Upper lobe of left lung (tissue), 6 donors: Measurements from ENCODE around the gene SOHLH2. TPM values are rescaled to one million over a fixed set of nuclear protein-coding genes. Genes with fewer than 3 reads are reported as not detected.

ENCODE experiments used
- ATAC-seq, 2 donors: fragments of 200-7000 bp; cut with Tn5 transposase; one replicate each; pipeline ENCODE4 v1.9.1; 2022; ENCODE audit warnings: mild to moderate bottlenecking in 2 of 2, moderate library complexity in 2 of 2; ENCODE audit not compliant: low FRiP score in 2 of 2
- DNase-seq, 2 donors: peaks; one replicate each; pipeline ENCODE4 v3.0.0-alpha.2; 2019 to 2020
- H3K27ac ChIP-seq, 4 donors: fragments of 200-600 bp; sonication (generic); one replicate each; pipeline ENCODE4 v1.5.1; 2016 to 2019
- H3K27me3 ChIP-seq, 4 donors: fragments of 200-600 bp; sonication (generic); one replicate each; pipeline ENCODE4 v1.5.1; 2017 to 2019
- H3K36me3 ChIP-seq, 4 donors: fragments of 200-600 bp; sonication (generic); one replicate each; pipeline ENCODE4 v1.5.1; 2016 to 2019
- H3K4me1 ChIP-seq, 4 donors: fragments of 200-600 bp; sonication (generic); one replicate each; pipeline ENCODE4 v1.5.1; 2018 to 2019
- H3K4me3 ChIP-seq, 4 donors: fragments of 200-600 bp; sonication (generic); one replicate each; pipeline ENCODE4 v1.5.1; 2017 to 2019; ENCODE audit warnings: mild to moderate bottlenecking in 2 of 4, moderate library complexity in 1 of 4
- H3K9me3 ChIP-seq, 4 donors: fragments of 200-600 bp; sonication (generic); one replicate each; pipeline ENCODE4 v1.5.1; 2018 to 2019
- CTCF ChIP-seq, 6 experiments: fragments of 450-650 bp in 4 of 6; fragments of 200-600 bp in 2 of 6; sonication (generic) in 2 of 6; IDR thresholded peaks; one replicate each; pipeline ENCODE4 v1.5.1; 2016 to 2019; ENCODE audit warnings: antibody characterized with exemption in 6 of 6
- EP300 ChIP-seq, 4 donors: sonication (generic); formaldehyde crosslinking; IDR thresholded peaks; one replicate each; pipeline ENCODE4 v1.5.1; 2017; ENCODE audit warnings: antibody characterized with exemption in 4 of 4, control low read depth in 2 of 4
- POLR2A ChIP-seq, 4 donors: fragments of 450-650 bp; IDR thresholded peaks; one replicate each; pipeline ENCODE4 v1.5.1; 2016 to 2017; ENCODE audit warnings: antibody characterized with exemption in 4 of 4, mild to moderate bottlenecking in 2 of 4
- POLR2AphosphoS5 ChIP-seq, 2 donors: sonication (generic); formaldehyde crosslinking; IDR thresholded peaks; one replicate each; pipeline ENCODE4 v1.5.1; 2017; ENCODE audit warnings: antibody characterized with exemption in 2 of 2
- WGBS, 2 donors: methylation state at CpG; one replicate each; pipeline ENCODE4 v1.1.5; 2017 to 2018; 5-methylcytosine and 5-hydroxymethylcytosine counted together
- total RNA-seq, 6 donors: library from RNA; depleted of rRNA in 4 of 6; stranded (reverse); fragments of >200 nt in 4 of 6; gene quantifications; one replicate each; pipeline versions ENCODE4 v1.1.0 to v1.2.1, GENCODE V29; 2016 to 2021
- donor health status: DM: no; HTN: no; CAD: no; lungs with moderate emphysema.
- donor health status: DM: no; HTN: yes; CAD: no; lungs with severe emphysema.

SOHLH2 gene
- total RNA-seq, 6 donors from 2014 or later = 0.11 TPM; not detected in 5

DNA sequence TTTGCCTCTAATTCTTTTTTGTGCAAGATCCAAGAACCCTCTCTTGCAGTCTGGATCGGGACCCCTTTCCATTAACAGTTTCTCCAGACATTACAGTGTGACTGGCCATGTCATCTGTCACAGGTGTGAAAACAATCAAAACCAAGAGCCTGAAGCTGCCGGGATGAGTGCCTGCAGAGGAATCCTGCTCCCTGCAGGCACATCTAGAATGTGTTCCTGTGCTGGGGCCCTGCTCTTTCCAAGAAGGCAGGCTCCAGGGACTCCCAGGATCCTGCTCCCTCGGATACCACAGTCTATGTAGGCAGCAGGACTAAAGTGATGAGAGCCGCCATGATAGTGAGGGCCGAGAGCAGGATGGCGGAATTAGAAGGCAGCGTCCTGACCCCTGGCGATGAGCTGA is 44.5 kb upstream of the SOHLH2 start:
- ATAC-seq = no peak
- Histone ChIP-seq H3K9me3 (no peaks in the 10 kb centered on the region), H3K4me3 (no peak overlapping the region), H3K4me1 (peaks cover 0 to 9% (median 0%) of the 10 kb centered on the region in 4 donors), H3K27me3 (no peaks in the 10 kb centered on the region), H3K36me3 (no peaks in the 10 kb centered on the region), H3K27ac (no peak overlapping the region)
- no peak for DNase-seq
- 85 to 89% methylated on average over 8 of the region's 8 CpGs for WGBS, 2 donors
- no peak for TF ChIP-seq CTCF (IDR thresholded peaks at IDR 0.05)
- TF ChIP-seq POLR2A (IDR thresholded peaks at IDR 0.05) = no peak
- no peak for TF ChIP-seq EP300 (IDR thresholded peaks at IDR 0.05)

DNA sequence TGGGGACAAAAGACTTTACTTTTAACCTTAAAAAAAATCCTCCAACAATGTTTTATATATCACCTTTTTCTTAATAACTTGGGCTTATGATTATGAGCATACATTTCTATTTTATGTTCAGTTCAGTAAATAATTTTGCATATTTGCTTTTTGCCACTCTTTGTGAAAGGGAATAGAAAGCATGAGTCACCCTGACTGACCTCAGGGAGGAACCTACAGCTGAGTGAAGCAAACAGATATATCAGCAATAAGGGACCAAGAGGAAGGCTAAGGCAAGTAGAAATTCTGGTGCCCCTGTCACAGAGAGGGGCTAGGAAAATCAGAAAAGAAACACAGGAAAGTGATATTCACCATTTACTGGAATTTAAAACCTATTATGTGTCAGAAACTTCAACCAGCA is 37.2 kb upstream of the SOHLH2 start:
- Histone ChIP-seq H3K4me3 (no peak overlapping the region), H3K36me3 (no peaks in the 10 kb centered on the region), H3K27ac (no peak overlapping the region), H3K4me1 (no peaks in the 10 kb centered on the region), H3K27me3 (no peaks in the 10 kb centered on the region), H3K9me3 (peaks cover 0 to 6% (median 0%) of the 10 kb centered on the region in 4 donors)
- DNase-seq (no peak), ATAC-seq (no peak)
- TF ChIP-seq POLR2A (IDR thresholded peaks at IDR 0.05) (no peak), POLR2AphosphoS5 (IDR thresholded peaks at IDR 0.05) (no peak), CTCF (IDR thresholded peaks at IDR 0.05) (no peak), EP300 (IDR thresholded peaks at IDR 0.05) (no peak)

GRCh38 chr13:36251017-36251416 is 36.7 kb upstream of the SOHLH2 start:
- H3K27ac ChIP-seq = no peak overlapping the region
- no peaks in the 10 kb centered on the region for H3K4me1 ChIP-seq
- DNase-seq (no peak), ATAC-seq (no peak)
- no peaks in the 10 kb centered on the region for H3K36me3 ChIP-seq
- H3K4me3 ChIP-seq = no peak overlapping the region
- peaks cover 0 to 11% (median 0%) of the 10 kb centered on the region in 4 donors for H3K9me3 ChIP-seq
- no peaks in the 10 kb centered on the region for H3K27me3 ChIP-seq
- no peak for TF ChIP-seq POLR2A (IDR thresholded peaks at IDR 0.05)
- TF ChIP-seq EP300 (IDR thresholded peaks at IDR 0.05) = no peak
- TF ChIP-seq POLR2AphosphoS5 (IDR thresholded peaks at IDR 0.05) = no peak
- no peak for TF ChIP-seq CTCF (IDR thresholded peaks at IDR 0.05)
- WGBS, 2 donors = 81 to 84% methylated on average over 4 of the region's 4 CpGs

- no peak for TF ChIP-seq CTCF (IDR thresholded peaks at IDR 0.05)
- TF ChIP-seq POLR2A (IDR thresholded peaks at IDR 0.05) = no peak
- TF ChIP-seq EP300 (IDR thresholded peaks at IDR 0.05) = no peak
- no peak for TF ChIP-seq POLR2AphosphoS5 (IDR thresholded peaks at IDR 0.05)
- no peak overlapping the region for H3K27ac ChIP-seq
- ATAC-seq (no peak), DNase-seq (no peak)
- no peaks in the 10 kb centered on the region for H3K27me3 ChIP-seq
- H3K4me3 ChIP-seq = no peak overlapping the region
- peaks cover 0 to 11% (median 0%) of the 10 kb centered on the region in 4 donors for H3K9me3 ChIP-seq
- no peaks in the 10 kb centered on the region for H3K4me1 ChIP-seq
- H3K36me3 ChIP-seq = no peaks in the 10 kb centered on the region
These were observed 34.3 kb upstream of the SOHLH2 start for GRCh38 chr13:36248700-36249099.

- Histone ChIP-seq H3K36me3 (no peaks in the 10 kb centered on the region), H3K4me3 (no peak overlapping the region), H3K27me3 (no peaks in the 10 kb centered on the region), H3K27ac (no peak overlapping the region), H3K9me3 (peaks cover 0 to 11% (median 0%) of the 10 kb centered on the region in 4 donors), H3K4me1 (no peaks in the 10 kb centered on the region)
- WGBS, 2 donors = 65 to 73% methylated on average over 1 of the region's 1 CpG
- no peak for DNase-seq
- TF ChIP-seq POLR2AphosphoS5 (IDR thresholded peaks at IDR 0.05) (no peak), EP300 (IDR thresholded peaks at IDR 0.05) (no peak), CTCF (IDR thresholded peaks at IDR 0.05) (no peak), POLR2A (IDR thresholded peaks at IDR 0.05) (no peak)
- ATAC-seq = no peak
These were observed 30.6 kb upstream of the SOHLH2 start for GRCh38 chr13:36244990-36245389.
